RWPE2 (cell line): ENCODE measurements around the gene ADGRB2.

Experiments
- ATAC-seq: fragments of 200-7000 bp; cut with Tn5 transposase; 3 replicates; pipeline ENCODE4 v1.9.1; 2021; ENCODE audit warnings: low read depth
- DNase-seq: peaks from one replicate; pipeline ENCODE4 v3.0.0-alpha.2; 2020; ENCODE audit warnings: low spot score
- H3K27ac ChIP-seq: fragments of 450-650 bp; 2 replicates; pipeline ENCODE4 v1.5.1; 2017; ENCODE audit warnings: mild to moderate bottlenecking; ENCODE audit not compliant: poor library complexity, severe bottlenecking
- H3K27me3 ChIP-seq: fragments of 250-450 bp; sonication (Bioruptor Pico); 2 replicates; pipeline ENCODE4 v1.5.1; 2021; ENCODE audit warnings: mild to moderate bottlenecking, moderate library complexity; ENCODE audit not compliant: insufficient read depth, poor library complexity, severe bottlenecking
- H3K36me3 ChIP-seq: fragments of 250-450 bp; sonication (Bioruptor Pico); 2 replicates; pipeline ENCODE4 v1.5.1; 2020; ENCODE audit warnings: low read depth, mild to moderate bottlenecking, moderate library complexity
- H3K4me1 ChIP-seq: fragments of 250-450 bp; sonication (Bioruptor Pico); 2 replicates; pipeline ENCODE4 v1.5.1; 2021; ENCODE audit warnings: mild to moderate bottlenecking, moderate library complexity; ENCODE audit not compliant: insufficient read depth, poor library complexity, severe bottlenecking
- H3K4me3 ChIP-seq: fragments of 250-450 bp; sonication (Bioruptor Pico); 2 replicates; pipeline ENCODE4 v1.5.1; 2021; ENCODE audit warnings: mild to moderate bottlenecking, moderate library complexity; ENCODE audit not compliant: severe bottlenecking
- H3K9me3 ChIP-seq: fragments of 250-450 bp; sonication (Bioruptor Pico); 2 replicates; pipeline ENCODE4 v1.5.1; 2021; ENCODE audit warnings: mild to moderate bottlenecking, moderate library complexity; ENCODE audit not compliant: severe bottlenecking
- CTCF ChIP-seq: fragments of 450-650 bp; IDR thresholded peaks from one replicate; pipeline ENCODE4 v1.5.1; 2017; ENCODE audit warnings: mild to moderate bottlenecking, moderate library complexity; ENCODE audit not compliant: poor library complexity, severe bottlenecking

ADGRB2 gene

DNA sequence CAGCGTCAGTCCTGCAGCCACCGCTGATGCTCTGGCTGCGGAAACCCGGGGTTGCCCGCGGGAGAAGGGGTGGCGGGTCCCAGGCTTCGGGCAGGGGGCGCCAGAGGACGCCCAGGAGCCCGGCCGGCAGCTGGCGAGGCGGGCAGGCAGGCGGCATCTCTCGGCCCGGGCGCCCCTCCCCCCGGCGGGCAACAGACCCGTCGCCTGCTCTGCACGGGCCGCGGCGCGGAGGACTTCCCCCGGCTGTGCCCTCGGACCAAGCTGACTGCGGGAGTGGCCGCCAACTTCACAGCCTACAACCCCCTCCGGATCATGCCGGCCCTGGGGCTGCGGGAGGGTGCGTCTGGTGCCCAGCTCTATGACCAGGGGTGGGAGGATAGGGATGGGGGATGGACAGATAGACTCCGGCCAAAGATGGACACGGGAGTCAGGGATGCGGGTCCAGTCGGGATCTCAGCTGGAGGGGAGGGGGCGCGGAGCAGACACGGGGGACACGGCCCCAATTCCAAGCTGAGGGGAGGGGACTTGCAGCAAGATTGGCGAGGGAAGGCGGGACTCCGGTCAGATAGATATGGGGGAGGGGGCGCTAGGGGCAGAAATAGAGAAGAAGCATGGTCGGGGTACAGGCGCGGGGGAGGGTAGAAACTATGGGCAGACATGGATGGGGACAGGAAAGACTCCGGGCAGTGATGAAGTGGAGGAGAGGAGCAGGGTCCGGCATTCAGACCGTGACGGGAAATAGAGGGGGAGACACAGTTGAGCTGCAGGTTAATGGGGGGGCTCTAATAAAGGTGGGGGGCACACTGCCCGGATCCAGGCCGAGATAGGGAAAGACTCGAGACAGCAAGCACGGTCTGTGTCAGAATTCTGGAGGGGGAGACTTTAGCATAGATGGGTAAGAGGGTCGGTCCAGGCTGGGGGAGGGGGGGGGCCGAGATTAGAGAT lies 1.1 kb downstream of the ADGRB2 start:
- ATAC-seq (peak; percentile 57), DNase-seq (no peak)
- H3K27ac ChIP-seq, result no peak overlapping the region
- no peaks in the 10 kb centered on the region for H3K36me3 ChIP-seq
- H3K9me3 ChIP-seq, result no peaks in the 10 kb centered on the region
- peaks cover 12% of the 10 kb centered on the region for H3K4me1 ChIP-seq
- peak; percentile 83 for TF ChIP-seq CTCF
- H3K27me3 ChIP-seq, result peaks cover 4% of the 10 kb centered on the region
- peak overlapping the region; percentile 40 for H3K4me3 ChIP-seq

GRCh38 chr1:31762323-31762722 lies 1.8 kb downstream of the ADGRB2 start:
- H3K27ac ChIP-seq, result no peak overlapping the region
- no peak for DNase-seq
- ATAC-seq, result no peak
- no peak for TF ChIP-seq CTCF
- peak overlapping the region; percentile 40 for H3K4me3 ChIP-seq
- H3K9me3 ChIP-seq, result no peaks in the 10 kb centered on the region
- peaks cover 12% of the 10 kb centered on the region for H3K4me1 ChIP-seq
- H3K27me3 ChIP-seq, result peaks cover 4% of the 10 kb centered on the region
- no peaks in the 10 kb centered on the region for H3K36me3 ChIP-seq

DNA sequence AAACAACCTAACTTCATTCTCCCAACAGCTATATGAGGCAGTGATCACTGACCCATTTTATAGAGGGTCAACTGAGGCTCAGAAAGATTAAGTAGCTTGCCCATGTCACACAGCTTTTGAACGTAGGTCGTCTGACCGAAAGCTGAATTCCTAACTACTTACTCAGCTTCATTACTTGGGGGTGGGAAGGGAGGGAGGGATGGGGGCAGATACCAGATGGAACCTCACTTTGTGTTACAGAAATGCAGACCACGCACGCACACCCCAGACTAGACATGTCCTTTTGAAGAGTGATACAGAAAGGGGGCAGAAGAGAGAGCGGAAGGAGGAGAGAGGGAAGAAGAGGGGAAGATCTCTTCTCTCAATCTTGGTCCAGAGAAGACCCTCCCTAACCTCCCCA lies 2.3 kb downstream of the ADGRB2 start:
- peaks cover 4% of the 10 kb centered on the region for H3K27me3 ChIP-seq
- no peaks in the 10 kb centered on the region for H3K36me3 ChIP-seq
- no peaks in the 10 kb centered on the region for H3K9me3 ChIP-seq
- no peak overlapping the region for H3K27ac ChIP-seq
- no peak for TF ChIP-seq CTCF
- DNase-seq (no peak), ATAC-seq (no peak)
- H3K4me3 ChIP-seq, result no peak overlapping the region
- H3K4me1 ChIP-seq, result peaks cover 12% of the 10 kb centered on the region

DNA sequence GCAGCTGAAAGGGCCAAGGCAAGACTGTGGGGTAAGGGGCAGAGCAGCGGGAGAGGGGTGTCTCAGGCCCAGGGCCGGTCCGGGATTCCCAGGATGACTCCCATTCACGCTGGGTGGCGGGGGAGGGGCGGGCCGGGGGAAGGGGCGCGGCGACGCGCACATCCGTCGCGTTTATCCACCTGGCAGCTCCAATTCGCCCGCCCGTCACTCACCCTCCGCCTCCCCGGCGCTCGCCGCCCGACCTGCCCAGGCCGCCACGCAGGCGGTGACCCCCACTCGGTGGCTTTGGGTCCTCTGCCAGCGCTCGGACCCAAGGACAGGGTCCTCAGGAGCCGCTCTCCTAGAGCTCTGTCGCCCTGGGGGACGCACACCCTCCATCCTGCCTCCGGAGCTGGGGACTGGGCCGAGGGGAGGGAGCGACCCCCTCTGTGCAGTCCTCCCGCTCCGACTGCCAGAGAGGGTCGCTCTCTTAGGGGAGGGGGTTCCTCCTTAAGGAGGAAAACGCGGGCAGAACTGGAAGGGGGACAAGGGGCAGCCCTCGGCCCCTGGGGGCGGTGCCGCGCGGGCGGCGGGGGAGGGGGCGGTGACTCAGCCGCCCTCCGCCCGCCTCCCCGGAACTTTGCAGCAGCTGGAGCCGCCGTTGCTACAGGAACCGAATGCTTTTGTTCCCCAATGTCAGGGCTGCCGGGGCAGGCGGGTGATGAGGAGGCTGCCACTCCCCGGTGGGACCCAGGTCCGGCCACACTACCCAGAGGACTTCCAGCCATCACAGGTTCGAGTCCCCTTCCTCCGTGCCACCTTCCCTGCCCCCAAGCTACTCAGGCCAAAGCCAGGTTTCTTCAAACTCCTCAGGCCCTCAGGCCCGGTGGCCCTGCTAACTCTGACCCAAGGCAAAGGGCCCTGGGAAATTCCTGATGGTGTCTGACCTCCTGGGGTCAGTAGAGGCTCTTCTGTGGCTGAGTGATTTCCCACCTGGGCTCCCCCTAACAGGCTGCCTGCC lies 3.4 kb downstream of the ADGRB2 start:
- no peak for DNase-seq
- Histone ChIP-seq H3K4me3 (peak overlapping the region; percentile 27), H3K27ac (no peak overlapping the region), H3K27me3 (peaks cover 4% of the 10 kb centered on the region), H3K36me3 (no peaks in the 10 kb centered on the region), H3K9me3 (no peaks in the 10 kb centered on the region), H3K4me1 (peaks cover 12% of the 10 kb centered on the region)
- TF ChIP-seq CTCF, result no peak
- peak; percentile 41 for ATAC-seq
